CMK (cell line): ENCODE results near the gene LIN28B.
"Not testable (repeated sequence)": the region's sequence is repeated elsewhere in the genome, so short reads cannot be mapped to it uniquely, and the experiment has no call there.

Source experiments
- DNase-seq: peaks from one replicate; pipeline ENCODE4 v3.0.0-alpha.2; 2010; ENCODE audit warnings: low read depth

The LIN28B gene

GRCh38 chr6:104956731-104957294 is at the start of gene LIN28B:
Gene LIN28B, plus strand, starts transcription at chr6:104957107. Its CDS starts 144 bp downstream, at chr6:104957251.
- DNase-seq, result no peak

GRCh38 chr6:104908031-104908887 is 48.6 kb upstream of the LIN28B start:
- DNase-seq, result no peak

GRCh38 chr6:104908888-104909525 is 47.9 kb upstream of the LIN28B start:
- DNase-seq, result no peak

GRCh38 chr6:104921896-104922295 is 35.0 kb upstream of the LIN28B start:
- DNase-seq, result no peak

GRCh38 chr6:104928141-104928540 is 28.8 kb upstream of the LIN28B start:
- no peak for DNase-seq

- no peak for DNase-seq
Observed at GRCh38 chr6:104929353-104929752, 27.6 kb upstream of the LIN28B start.

GRCh38 chr6:104930939-104931338 is 26.0 kb upstream of the LIN28B start:
- DNase-seq, result no peak

- DNase-seq, result no peak
Observed at GRCh38 chr6:104936766-104937535, 20.0 kb upstream of the LIN28B start.

- DNase-seq, result no peak
Observed at GRCh38 chr6:104940238-104940892, 16.5 kb upstream of the LIN28B start.

- DNase-seq, result no peak
Observed at GRCh38 chr6:104940893-104941728, 15.8 kb upstream of the LIN28B start.

- no peak for DNase-seq
Observed at GRCh38 chr6:104941729-104942091, 15.2 kb upstream of the LIN28B start.

GRCh38 chr6:104943781-104944180 is 13.1 kb upstream of the LIN28B start:
- no peak for DNase-seq

- DNase-seq, result no peak
Observed at GRCh38 chr6:104949206-104949605, 7.7 kb upstream of the LIN28B start.

GRCh38 chr6:104951677-104952076 is 5.2 kb upstream of the LIN28B start:
- DNase-seq, result no peak

- DNase-seq, result no peak
Observed at GRCh38 chr6:104952911-104953399, 4.0 kb upstream of the LIN28B start.

- DNase-seq, result not testable (repeated sequence)
Observed at GRCh38 chr6:104953400-104954189, 3.3 kb upstream of the LIN28B start.

- no peak for DNase-seq
Observed at GRCh38 chr6:104954190-104954797, 2.6 kb upstream of the LIN28B start.

GRCh38 chr6:104955491-104955890 is 1.4 kb upstream of the LIN28B start:
- DNase-seq, result no peak

GRCh38 chr6:104955927-104956730 is 778 bp upstream of the LIN28B start:
- no peak for DNase-seq
